ENCODE measurements around the gene CD4. TPM values are rescaled to one million over a fixed set of nuclear protein-coding genes. Genes with fewer than 3 reads are reported as not detected.

CD4 gene
- total and polyA plus RNA-seq, 2 donors (not counting 3 experiments of a cell fraction or from before 2014, with no cell fraction given): not detected

DNA sequence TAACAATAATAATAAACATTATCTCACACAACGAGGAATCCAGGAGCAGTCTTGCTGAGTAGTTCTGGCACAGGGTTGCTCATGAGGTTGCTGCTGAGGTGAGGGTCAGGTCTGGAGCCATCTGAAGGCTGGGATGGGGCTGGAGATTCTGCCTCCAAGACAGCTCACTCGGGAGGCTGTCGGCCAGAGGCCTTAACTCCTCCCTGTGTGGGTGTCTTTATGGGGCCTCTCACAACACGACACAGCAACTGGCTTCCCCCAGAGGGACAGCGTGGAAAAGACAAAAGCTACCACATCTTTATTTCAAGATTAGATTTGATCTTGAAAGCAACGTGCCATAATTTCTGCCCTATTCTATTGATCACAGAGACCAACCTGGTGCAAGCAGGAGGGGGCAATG is 7.2 kb upstream of the CD4 start:
- DNase-seq (ENCODE audit: low read depth, low spot score): no peak
- Histone ChIP-seq H3K4me1 (ENCODE audit: control insufficient read depth, extremely low read depth, insufficient read depth, low read length) (peaks cover 5% of the 10 kb centered on the region), H4K20me1 (replicated peaks; ENCODE audit: control insufficient read depth, extremely low read depth, insufficient read depth, low read length) (no peaks in the 10 kb centered on the region), H3K27ac (ENCODE audit: insufficient read depth, low read depth, low read length) (no peak overlapping the region), H3K9me3 (replicated peaks; ENCODE audit: control insufficient read depth, insufficient read depth, low read length) (no peaks in the 10 kb centered on the region), H3K27me3 (ENCODE audit: control insufficient read depth in 2 of 2, insufficient read depth in 2 of 2, low read length in 2 of 2) (no peaks in the 10 kb centered on the region), H3K36me3 (ENCODE audit: control insufficient read depth in 2 of 2, extremely low read depth in 1 of 2, insufficient read depth in 2 of 2, low read length in 2 of 2) (no peaks in the 10 kb centered on the region), H3K9me1 (replicated peaks; ENCODE audit: control insufficient read depth, extremely low read depth, insufficient read depth, low read length) (no peaks in the 10 kb centered on the region), H3K79me2 (ENCODE audit: control insufficient read depth, insufficient read depth, low read length) (no peaks in the 10 kb centered on the region), H3K9ac (replicated peaks; ENCODE audit: extremely low read depth, insufficient read depth, low read length) (no peak overlapping the region), H3K4me3 (replicated peaks in 1 of 3; ENCODE audit: insufficient read depth in 1 of 3, low read depth in 1 of 3, low read length in 3 of 3) (no peak overlapping the region), H3K4me2 (ENCODE audit: insufficient read depth, low read length) (no peak overlapping the region), H2AFZ (ENCODE audit: low read depth, low read length) (no peak overlapping the region)
- no peak for FAIRE-seq
- BruUV-seq (replicated peaks): no TSS peak
- intact Hi-C loops (cut with micrococcal nuclease) (no loop called here), dilution Hi-C loops (cut with MboI; ENCODE audit: extremely low pct_ligation_motif_present, low sequenced_read_pairs) (no loop called here)
- TF ChIP-seq POLR2A (IDR thresholded peaks at IDR 0.05; ENCODE audit: low read depth, low read length): no peak
- POLR2A ChIA-PET: no interaction called here
- CTCF ChIA-PET: interaction anchor here (0.7 to 9.5 kb wide), 6 partner anchors 15 to 163 kb away, joined by 3 to 107 read pairs (median 6); partner anchors contain the start of genes MLF2 and PTMS

DNA sequence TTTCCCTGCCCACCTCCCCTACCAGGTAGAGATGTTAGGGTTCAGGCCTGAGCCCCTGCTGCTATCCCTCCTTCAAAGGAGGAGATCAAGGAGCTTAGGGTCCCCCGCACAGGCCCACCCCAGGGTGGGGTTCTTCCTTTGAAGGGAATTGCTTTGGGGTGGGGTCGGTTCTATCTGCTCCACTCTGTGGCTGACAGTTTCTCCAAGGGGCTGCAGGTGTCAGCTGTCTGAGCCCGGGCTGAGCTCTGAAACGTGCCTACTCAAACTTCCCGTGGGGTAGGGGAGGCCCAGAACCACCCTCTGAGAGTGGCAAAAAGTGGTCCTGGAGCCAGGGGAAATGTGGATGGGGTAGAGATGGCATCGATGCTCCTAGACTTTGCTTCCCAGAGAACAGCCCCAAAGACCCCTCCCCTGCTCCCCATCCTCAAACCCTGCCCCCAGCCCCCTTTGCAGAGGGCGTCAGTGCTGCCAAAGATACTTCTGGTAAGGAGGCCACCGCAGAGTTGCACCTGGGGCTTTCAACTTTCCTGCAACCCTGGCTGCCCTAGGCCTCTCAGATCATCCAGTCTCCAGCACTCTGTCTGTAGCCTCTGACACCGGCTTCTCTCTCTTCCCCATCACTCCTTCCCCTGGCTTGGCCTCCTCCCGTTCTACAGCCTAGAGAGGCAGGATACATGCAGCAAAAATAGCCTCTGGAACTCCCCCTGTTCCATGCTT is 6.3 kb upstream of the CD4 start:
- DNase-seq (ENCODE audit: low read depth, low spot score) (no peak), FAIRE-seq (no peak)
- no peaks in the 10 kb centered on the region for H4K20me1 ChIP-seq (replicated peaks; ENCODE audit: control insufficient read depth, extremely low read depth, insufficient read depth, low read length)
- no peaks in the 10 kb centered on the region for H3K9me3 ChIP-seq (replicated peaks; ENCODE audit: control insufficient read depth, insufficient read depth, low read length)
- no peaks in the 10 kb centered on the region for H3K36me3 ChIP-seq (ENCODE audit: control insufficient read depth in 2 of 2, extremely low read depth in 1 of 2, insufficient read depth in 2 of 2, low read length in 2 of 2)
- H2AFZ ChIP-seq (ENCODE audit: low read depth, low read length): no peak overlapping the region
- no TSS peak for BruUV-seq (replicated peaks)
- H3K9me1 ChIP-seq (replicated peaks; ENCODE audit: control insufficient read depth, extremely low read depth, insufficient read depth, low read length): no peaks in the 10 kb centered on the region
- peaks cover 5% of the 10 kb centered on the region for H3K4me1 ChIP-seq (ENCODE audit: control insufficient read depth, extremely low read depth, insufficient read depth, low read length)
- POLR2A ChIA-PET: no interaction called here
- no peak overlapping the region for H3K9ac ChIP-seq (replicated peaks; ENCODE audit: extremely low read depth, insufficient read depth, low read length)
- no peak overlapping the region for H3K4me3 ChIP-seq (replicated peaks in 1 of 3; ENCODE audit: insufficient read depth in 1 of 3, low read depth in 1 of 3, low read length in 3 of 3)
- intact Hi-C loops (cut with micrococcal nuclease): no loop called here
- dilution Hi-C loops (cut with MboI; ENCODE audit: extremely low pct_ligation_motif_present, low sequenced_read_pairs): no loop called here
- H3K27me3 ChIP-seq (ENCODE audit: control insufficient read depth in 2 of 2, insufficient read depth in 2 of 2, low read length in 2 of 2): no peaks in the 10 kb centered on the region
- TF ChIP-seq, protein P1, sequence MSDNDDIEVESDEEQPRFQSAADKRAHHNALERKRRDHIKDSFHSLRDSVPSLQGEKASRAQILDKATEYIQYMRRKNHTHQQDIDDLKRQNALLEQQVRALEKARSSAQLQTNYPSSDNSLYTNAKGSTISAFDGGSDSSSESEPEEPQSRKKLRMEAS (IDR thresholded peaks at IDR 0.05; ENCODE audit: insufficient read depth, insufficient read length): no peak
- TF ChIP-seq POLR2A (IDR thresholded peaks at IDR 0.05; ENCODE audit: low read depth, low read length) (no peak), FOS (IDR thresholded peaks at IDR 0.05; ENCODE audit: borderline replicate concordance, insufficient read depth, low read length) (no peak), GATA2 (IDR thresholded peaks at IDR 0.05; ENCODE audit: insufficient read depth, insufficient read length, low read depth, low read length) (no peak), MYC (IDR thresholded peaks at IDR 0.05; ENCODE audit: low read depth, low read length) (no peak), POLR2AphosphoS5 (IDR thresholded peaks at IDR 0.05; ENCODE audit: insufficient read depth, low read depth, low read length) (no peak), EZH2 (IDR thresholded peaks at IDR 0.05; ENCODE audit: borderline replicate concordance, low read depth, low read length, severe bottlenecking) (no peak), JUN (IDR thresholded peaks at IDR 0.05; ENCODE audit: borderline replicate concordance, insufficient read depth, insufficient read length, low read depth) (no peak)
- TF ChIP-seq, protein P2, sequence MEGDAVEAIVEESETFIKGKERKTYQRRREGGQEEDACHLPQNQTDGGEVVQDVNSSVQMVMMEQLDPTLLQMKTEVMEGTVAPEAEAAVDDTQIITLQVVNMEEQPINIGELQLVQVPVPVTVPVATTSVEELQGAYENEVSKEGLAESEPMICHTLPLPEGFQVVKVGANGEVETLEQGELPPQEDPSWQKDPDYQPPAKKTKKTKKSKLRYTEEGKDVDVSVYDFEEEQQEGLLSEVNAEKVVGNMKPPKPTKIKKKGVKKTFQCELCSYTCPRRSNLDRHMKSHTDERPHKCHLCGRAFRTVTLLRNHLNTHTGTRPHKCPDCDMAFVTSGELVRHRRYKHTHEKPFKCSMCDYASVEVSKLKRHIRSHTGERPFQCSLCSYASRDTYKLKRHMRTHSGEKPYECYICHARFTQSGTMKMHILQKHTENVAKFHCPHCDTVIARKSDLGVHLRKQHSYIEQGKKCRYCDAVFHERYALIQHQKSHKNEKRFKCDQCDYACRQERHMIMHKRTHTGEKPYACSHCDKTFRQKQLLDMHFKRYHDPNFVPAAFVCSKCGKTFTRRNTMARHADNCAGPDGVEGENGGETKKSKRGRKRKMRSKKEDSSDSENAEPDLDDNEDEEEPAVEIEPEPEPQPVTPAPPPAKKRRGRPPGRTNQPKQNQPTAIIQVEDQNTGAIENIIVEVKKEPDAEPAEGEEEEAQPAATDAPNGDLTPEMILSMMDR (IDR thresholded peaks at IDR 0.05; ENCODE audit: extremely low read depth in 1 of 2, insufficient read depth in 1 of 2, low read depth in 1 of 2, low read length in 2 of 2): no peak
- CTCF ChIA-PET: interaction anchor here (0.6 to 9.5 kb wide), 2 partner anchors 29 to 65 kb away, joined by 4 to 107 read pairs; partner anchors contain the start of gene MLF2
- H3K79me2 ChIP-seq (ENCODE audit: control insufficient read depth, insufficient read depth, low read length): no peaks in the 10 kb centered on the region
- H3K27ac ChIP-seq (ENCODE audit: insufficient read depth, low read depth, low read length): no peak overlapping the region
- no peak overlapping the region for H3K4me2 ChIP-seq (ENCODE audit: insufficient read depth, low read length)
